HL-60 (cell line): Measurements from ENCODE around the gene FAM76A.
"Not testable (repeated sequence)": the region's sequence is repeated elsewhere in the genome, so short reads cannot be mapped to it uniquely, and the experiment has no call there.

Experiments used
- DNase-seq, 2 experiments: peaks; one replicate each; pipeline ENCODE4 v3.0.0-alpha.2; 2010 to 2020; ENCODE audit warnings: low read depth in 1 of 2, low spot score in 1 of 2
- H3K27ac ChIP-seq: fragments of 250-450 bp; sonication (Bioruptor Pico); replicated peaks from 2 replicates; pipeline ENCODE4 v1.5.1; 2020; ENCODE audit warnings: mild to moderate bottlenecking, moderate library complexity
- H3K27me3 ChIP-seq: fragments of 250-450 bp; sonication (Bioruptor Pico); 2 replicates; pipeline ENCODE4 v1.5.1; 2021; ENCODE audit warnings: mild to moderate bottlenecking, moderate library complexity; ENCODE audit not compliant: insufficient read depth, poor library complexity, severe bottlenecking
- H3K4me3 ChIP-seq: replicated peaks from 2 replicates; pipeline ENCODE4 v1.5.1; 2011; ENCODE audit warnings: mild to moderate bottlenecking, control low read depth, low read length; ENCODE audit not compliant: insufficient read depth
- GABPA ChIP-seq: IDR thresholded peaks from 2 replicates; pipeline ENCODE4 v1.6.1; 2012; ENCODE audit warnings: low read depth
- POLR2AphosphoS5 ChIP-seq: IDR thresholded peaks from 2 replicates; pipeline ENCODE4 v1.6.1; 2012; ENCODE audit warnings: low read depth
- SPI1 ChIP-seq: IDR thresholded peaks from 2 replicates; pipeline ENCODE4 v1.6.1; 2012; ENCODE audit warnings: low read depth, mild to moderate bottlenecking, borderline replicate concordance
- TF ChIP-seq, protein P1 (sequence below): IDR thresholded peaks from 2 replicates; pipeline ENCODE4 v1.6.1; 2012; ENCODE audit warnings: low read depth; ENCODE audit not compliant: insufficient replicate concordance
- TF ChIP-seq, protein P2 (sequence below): IDR thresholded peaks from one replicate; pipeline ENCODE4 v1.5.1; 2011; ENCODE audit warnings: low read length, control low read depth, inconsistent platforms; ENCODE audit not compliant: insufficient read depth

Gene FAM76A

DNA sequence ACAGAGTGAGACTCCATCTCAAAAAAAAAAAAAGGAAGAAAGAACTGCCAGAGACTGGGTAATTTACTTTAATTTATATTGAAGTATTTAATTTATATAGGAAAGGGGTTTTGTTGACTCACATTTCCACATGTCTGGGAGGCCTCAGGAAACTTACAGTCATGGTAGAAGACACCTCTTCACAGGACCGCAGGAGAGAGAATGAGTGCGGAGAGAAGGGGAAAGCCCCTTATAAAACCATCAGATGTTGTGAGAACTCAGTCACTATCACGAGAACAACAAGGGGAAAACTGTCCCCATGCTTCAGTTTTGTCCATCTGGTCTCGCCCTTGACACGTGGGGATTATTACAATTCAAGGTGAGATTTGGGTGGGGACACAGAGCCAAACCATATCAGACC lies 79.0 kb downstream of the FAM76A start:
- no peak overlapping the region for H3K4me3 ChIP-seq
- TF ChIP-seq, protein P1, sequence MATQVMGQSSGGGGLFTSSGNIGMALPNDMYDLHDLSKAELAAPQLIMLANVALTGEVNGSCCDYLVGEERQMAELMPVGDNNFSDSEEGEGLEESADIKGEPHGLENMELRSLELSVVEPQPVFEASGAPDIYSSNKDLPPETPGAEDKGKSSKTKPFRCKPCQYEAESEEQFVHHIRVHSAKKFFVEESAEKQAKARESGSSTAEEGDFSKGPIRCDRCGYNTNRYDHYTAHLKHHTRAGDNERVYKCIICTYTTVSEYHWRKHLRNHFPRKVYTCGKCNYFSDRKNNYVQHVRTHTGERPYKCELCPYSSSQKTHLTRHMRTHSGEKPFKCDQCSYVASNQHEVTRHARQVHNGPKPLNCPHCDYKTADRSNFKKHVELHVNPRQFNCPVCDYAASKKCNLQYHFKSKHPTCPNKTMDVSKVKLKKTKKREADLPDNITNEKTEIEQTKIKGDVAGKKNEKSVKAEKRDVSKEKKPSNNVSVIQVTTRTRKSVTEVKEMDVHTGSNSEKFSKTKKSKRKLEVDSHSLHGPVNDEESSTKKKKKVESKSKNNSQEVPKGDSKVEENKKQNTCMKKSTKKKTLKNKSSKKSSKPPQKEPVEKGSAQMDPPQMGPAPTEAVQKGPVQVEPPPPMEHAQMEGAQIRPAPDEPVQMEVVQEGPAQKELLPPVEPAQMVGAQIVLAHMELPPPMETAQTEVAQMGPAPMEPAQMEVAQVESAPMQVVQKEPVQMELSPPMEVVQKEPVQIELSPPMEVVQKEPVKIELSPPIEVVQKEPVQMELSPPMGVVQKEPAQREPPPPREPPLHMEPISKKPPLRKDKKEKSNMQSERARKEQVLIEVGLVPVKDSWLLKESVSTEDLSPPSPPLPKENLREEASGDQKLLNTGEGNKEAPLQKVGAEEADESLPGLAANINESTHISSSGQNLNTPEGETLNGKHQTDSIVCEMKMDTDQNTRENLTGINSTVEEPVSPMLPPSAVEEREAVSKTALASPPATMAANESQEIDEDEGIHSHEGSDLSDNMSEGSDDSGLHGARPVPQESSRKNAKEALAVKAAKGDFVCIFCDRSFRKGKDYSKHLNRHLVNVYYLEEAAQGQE = no peak
- TF ChIP-seq GABPA (no peak), POLR2AphosphoS5 (no peak), SPI1 (no peak)
- TF ChIP-seq, protein P2, sequence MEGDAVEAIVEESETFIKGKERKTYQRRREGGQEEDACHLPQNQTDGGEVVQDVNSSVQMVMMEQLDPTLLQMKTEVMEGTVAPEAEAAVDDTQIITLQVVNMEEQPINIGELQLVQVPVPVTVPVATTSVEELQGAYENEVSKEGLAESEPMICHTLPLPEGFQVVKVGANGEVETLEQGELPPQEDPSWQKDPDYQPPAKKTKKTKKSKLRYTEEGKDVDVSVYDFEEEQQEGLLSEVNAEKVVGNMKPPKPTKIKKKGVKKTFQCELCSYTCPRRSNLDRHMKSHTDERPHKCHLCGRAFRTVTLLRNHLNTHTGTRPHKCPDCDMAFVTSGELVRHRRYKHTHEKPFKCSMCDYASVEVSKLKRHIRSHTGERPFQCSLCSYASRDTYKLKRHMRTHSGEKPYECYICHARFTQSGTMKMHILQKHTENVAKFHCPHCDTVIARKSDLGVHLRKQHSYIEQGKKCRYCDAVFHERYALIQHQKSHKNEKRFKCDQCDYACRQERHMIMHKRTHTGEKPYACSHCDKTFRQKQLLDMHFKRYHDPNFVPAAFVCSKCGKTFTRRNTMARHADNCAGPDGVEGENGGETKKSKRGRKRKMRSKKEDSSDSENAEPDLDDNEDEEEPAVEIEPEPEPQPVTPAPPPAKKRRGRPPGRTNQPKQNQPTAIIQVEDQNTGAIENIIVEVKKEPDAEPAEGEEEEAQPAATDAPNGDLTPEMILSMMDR = no peak
- no peak for DNase-seq
- no peaks in the 10 kb centered on the region for H3K27me3 ChIP-seq
- H3K27ac ChIP-seq = no peak overlapping the region

DNA sequence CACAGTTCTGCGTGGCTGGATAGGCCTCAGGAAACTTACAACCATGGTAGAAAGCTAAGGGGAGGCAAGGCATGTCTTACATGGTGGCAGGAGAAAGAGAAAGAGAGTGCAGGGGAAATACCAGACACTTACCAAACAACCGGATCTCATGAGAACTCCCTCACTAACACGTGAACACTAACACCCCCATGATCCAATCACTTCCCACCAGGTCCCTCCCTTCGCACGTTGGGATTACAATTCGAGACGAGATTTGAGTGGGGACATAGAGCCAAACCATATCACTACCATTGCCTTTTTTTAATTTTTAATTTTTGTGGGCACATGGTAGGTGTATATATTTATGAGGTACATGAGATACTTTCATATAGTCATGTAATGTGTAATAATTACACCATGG lies 81.0 kb downstream of the FAM76A start:
- Histone ChIP-seq H3K27ac (no peak overlapping the region), H3K4me3 (no peak overlapping the region), H3K27me3 (no peaks in the 10 kb centered on the region)
- no peak for TF ChIP-seq SPI1
- TF ChIP-seq POLR2AphosphoS5 = no peak
- no peak for TF ChIP-seq GABPA
- DNase-seq = no peak

DNA sequence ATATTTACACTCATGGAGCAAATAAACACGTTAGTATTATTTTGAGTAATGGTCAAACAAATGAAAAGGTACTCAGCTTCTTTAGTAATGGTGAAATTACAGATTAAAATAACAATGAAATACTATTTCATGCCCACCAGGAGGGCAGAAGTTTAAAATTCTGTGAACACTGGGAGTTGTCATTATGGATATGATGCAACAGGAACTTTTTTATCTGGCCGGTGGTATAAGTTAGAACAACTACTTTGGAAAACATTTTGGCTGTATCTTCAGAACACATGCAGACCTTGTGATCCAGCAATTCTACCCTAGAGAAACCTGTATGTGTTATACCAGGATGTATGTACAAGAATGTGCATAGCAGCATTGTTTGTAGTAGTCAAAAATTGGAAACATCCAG lies 81.6 kb downstream of the FAM76A start:
- H3K4me3 ChIP-seq = no peak overlapping the region
- TF ChIP-seq, protein P1 = no peak
- no peak for TF ChIP-seq POLR2AphosphoS5
- H3K27ac ChIP-seq = no peak overlapping the region
- DNase-seq = no peak
- H3K27me3 ChIP-seq = no peaks in the 10 kb centered on the region

DNA sequence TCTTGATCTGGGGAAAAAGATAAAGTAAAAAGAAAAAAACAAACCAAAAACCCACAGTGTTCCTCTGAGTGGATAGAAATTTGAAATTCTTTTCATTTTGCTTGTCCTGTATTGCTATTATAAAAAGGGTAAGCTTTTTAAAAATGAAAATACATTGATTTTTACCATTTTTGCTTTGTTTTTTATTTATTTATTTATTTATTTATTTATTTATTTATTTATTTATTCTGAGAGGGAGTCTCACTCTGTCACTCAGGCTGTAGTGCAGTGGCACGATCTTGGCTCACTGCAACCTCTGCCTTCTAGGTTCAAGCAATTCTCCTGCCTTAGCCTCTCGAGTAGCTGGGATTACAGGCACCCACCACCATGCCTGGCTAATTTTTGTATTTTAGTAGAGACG lies 82.4 kb downstream of the FAM76A start:
- not testable (repeated sequence) for H3K27me3 ChIP-seq, H3K4me3 ChIP-seq, H3K27ac ChIP-seq, DNase-seq

DNA sequence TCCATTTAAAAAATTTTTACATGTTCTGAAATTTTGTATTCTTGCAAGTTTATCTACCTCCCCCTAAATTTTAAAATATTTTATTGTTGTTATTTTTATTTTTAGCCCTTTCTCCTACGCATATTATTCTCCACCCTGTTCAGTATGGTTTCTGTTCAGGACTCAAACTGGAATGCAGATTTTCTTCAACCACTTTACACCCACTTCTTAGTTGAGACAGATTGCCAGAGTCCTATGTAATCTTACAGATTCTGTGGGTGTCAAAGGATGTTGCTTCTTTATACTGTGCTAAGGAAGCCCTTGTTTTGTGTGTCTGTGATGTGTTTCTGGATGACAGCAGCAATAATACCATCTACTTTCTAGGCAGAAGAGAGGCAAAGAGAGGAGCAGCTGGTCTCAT lies 84.1 kb downstream of the FAM76A start:
- Histone ChIP-seq H3K27me3 (no peaks in the 10 kb centered on the region), H3K27ac (no peak overlapping the region)
- TF ChIP-seq POLR2AphosphoS5 = no peak
- TF ChIP-seq SPI1 = no peak
- TF ChIP-seq, protein P1 = no peak
- TF ChIP-seq, protein P2 = no peak
- no peak for TF ChIP-seq GABPA

More for the DNA sequence above, 84.1 kb downstream of the FAM76A start:
- DNase-seq = no peak
- no peak overlapping the region for H3K4me3 ChIP-seq
